Adipocyte (in vitro differentiated cells): Measurements from ENCODE around the gene GID4.

ENCODE experiments used
- DNase-seq: peaks from one replicate; pipeline ENCODE4 v3.0.0-alpha.2; 2015; ENCODE audit warnings: low read depth
- H3K27me3 ChIP-seq: replicated peaks from 2 replicates; pipeline ENCODE4 v1.7.0; 2013; ENCODE audit warnings: mild to moderate bottlenecking, low read length, moderate library complexity; ENCODE audit not compliant: control insufficient read depth, insufficient read depth
- H3K36me3 ChIP-seq: 2 replicates; pipeline ENCODE4 v1.7.0; 2013; ENCODE audit warnings: low read length, mild to moderate bottlenecking, moderate library complexity; ENCODE audit not compliant: control insufficient read depth, insufficient read depth, severe bottlenecking
- H3K4me1 ChIP-seq: 2 replicates; pipeline ENCODE4 v1.7.0; 2013; ENCODE audit warnings: mild to moderate bottlenecking, low read length, moderate library complexity; ENCODE audit not compliant: control insufficient read depth, insufficient read depth
- H3K4me3 ChIP-seq: 2 replicates; pipeline ENCODE4 v1.7.0; 2013; ENCODE audit warnings: mild to moderate bottlenecking, low read length, moderate library complexity
- H3K9ac ChIP-seq: 2 replicates; pipeline ENCODE4 v1.7.0; 2013; ENCODE audit warnings: mild to moderate bottlenecking, low read length, moderate library complexity
- H3K9me3 ChIP-seq: 2 replicates; pipeline ENCODE4 v1.7.0; 2013; ENCODE audit warnings: mild to moderate bottlenecking, low read length, moderate library complexity; ENCODE audit not compliant: control insufficient read depth

GID4 gene

DNA sequence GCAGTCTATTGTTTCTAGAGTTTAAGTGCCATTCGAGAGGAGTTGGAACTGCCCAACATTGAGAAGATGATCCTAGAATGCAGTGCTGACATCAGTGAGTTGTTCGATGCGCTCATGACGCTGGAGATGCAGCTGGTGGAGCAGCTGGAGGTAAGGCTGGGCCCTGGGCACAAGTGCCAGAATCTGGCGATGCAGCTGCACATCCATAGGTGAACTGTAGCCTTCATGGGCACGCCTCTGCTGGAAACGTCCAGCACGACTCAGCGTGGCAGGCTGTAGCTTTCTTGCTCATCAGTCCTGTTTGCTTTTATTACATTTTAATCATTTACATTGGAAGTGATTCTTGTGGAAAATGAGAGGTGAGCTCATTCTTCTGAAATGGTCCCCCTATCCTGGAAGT, 34.9 kb upstream of the GID4 start:
- Histone ChIP-seq H3K9ac (no peak overlapping the region), H3K27me3 (no peaks in the 10 kb centered on the region), H3K9me3 (no peaks in the 10 kb centered on the region), H3K4me3 (no peak overlapping the region), H3K36me3 (peaks cover 3% of the 10 kb centered on the region), H3K4me1 (no peaks in the 10 kb centered on the region)
- DNase-seq, result no peak

GRCh38 chr17:18004884-18005305, 34.3 kb upstream of the GID4 start:
- Histone ChIP-seq H3K27me3 (no peaks in the 10 kb centered on the region), H3K9ac (no peak overlapping the region), H3K36me3 (peaks cover 3% of the 10 kb centered on the region), H3K4me1 (no peaks in the 10 kb centered on the region), H3K9me3 (no peaks in the 10 kb centered on the region), H3K4me3 (no peak overlapping the region)
- no peak for DNase-seq

GRCh38 chr17:18005496-18005895, 33.7 kb upstream of the GID4 start:
- Histone ChIP-seq H3K4me3 (no peak overlapping the region), H3K36me3 (peaks cover 3% of the 10 kb centered on the region), H3K4me1 (no peaks in the 10 kb centered on the region), H3K9me3 (no peaks in the 10 kb centered on the region), H3K27me3 (no peaks in the 10 kb centered on the region), H3K9ac (no peak overlapping the region)
- DNase-seq, result no peak

DNA sequence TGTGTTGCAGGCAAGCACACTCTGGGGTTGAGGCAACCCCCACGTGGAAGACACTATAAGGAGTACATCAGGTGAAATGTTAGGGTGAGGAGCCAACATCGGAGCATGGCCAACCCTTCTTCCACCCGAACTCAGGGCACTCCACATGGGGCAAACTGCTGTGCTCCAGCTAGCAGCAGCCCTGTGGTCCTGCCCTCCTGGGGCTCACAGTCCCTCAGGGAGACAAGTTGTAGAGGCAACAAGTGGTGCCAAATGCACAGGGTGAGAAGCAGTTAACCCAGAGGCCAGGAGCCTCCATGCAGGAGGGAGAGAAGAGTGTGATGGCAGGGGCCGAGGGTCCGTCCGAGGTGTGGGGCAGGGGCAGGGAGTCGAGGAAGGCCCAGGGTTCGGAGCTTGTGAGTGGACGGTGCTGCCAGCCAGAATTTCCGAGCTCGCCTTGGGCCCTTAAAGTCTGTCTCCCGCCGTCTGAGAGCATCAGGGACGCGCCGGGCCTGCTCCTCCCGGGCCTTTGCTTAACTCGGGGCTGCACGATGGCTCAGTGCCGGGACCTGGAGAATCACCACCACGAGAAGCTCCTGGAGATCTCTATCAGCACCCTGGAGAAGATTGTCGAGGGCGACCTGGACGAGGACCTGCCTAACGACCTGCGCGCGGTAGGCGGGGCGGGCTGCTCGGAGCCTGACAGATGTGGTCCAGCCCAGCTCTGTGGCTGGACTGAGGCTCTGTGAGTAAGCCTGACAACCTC, 32.5 kb upstream of the GID4 start:
- Histone ChIP-seq H3K36me3 (peaks cover 3% of the 10 kb centered on the region), H3K4me1 (no peaks in the 10 kb centered on the region), H3K4me3 (no peak overlapping the region), H3K9me3 (no peaks in the 10 kb centered on the region), H3K9ac (no peak overlapping the region), H3K27me3 (no peaks in the 10 kb centered on the region)
- DNase-seq, result no peak

DNA sequence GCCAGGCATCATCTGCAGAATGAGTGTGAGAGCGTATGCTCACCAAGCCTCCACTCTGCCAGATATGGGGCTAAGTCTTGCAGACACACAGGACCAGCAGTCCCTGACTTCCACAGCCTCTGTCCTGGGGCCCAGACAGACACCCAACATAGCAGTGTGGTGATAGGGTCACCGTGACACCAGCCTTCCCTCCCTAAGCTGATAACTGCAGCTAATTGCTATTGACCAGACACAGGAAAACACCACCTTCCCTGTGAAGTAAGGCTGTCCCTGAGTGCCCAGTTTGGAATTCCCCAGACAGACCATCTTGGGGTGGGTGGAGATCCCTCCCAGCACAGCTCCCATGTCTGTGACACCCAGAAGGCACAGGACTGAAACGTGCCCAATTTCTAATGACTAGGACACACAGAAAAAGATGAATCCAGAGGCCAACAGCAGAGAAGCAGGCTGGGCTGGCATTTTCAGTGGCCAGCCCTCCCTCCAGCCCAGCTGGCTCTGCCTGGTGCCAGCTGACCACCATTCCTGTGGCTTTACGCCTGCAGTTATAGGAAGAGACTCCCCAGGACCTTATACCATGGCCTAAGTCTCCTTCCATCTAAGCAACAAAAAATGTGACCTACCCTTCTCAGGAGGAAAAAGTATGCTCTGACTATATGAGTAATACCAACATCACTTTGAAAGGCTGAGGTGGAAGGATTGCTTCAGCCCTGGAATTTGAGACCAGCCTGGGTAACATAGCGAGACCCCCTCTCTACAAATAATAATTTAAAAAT, 30.5 kb upstream of the GID4 start:
- Histone ChIP-seq H3K36me3 (peaks cover 3% of the 10 kb centered on the region), H3K4me3 (no peak overlapping the region), H3K9ac (no peak overlapping the region), H3K4me1 (no peaks in the 10 kb centered on the region), H3K9me3 (no peaks in the 10 kb centered on the region), H3K27me3 (no peaks in the 10 kb centered on the region)
- DNase-seq, result peak; percentile 43

- Histone ChIP-seq H3K4me1 (peaks cover 8% of the 10 kb centered on the region), H3K27me3 (no peaks in the 10 kb centered on the region), H3K9me3 (no peaks in the 10 kb centered on the region), H3K36me3 (peaks cover 3% of the 10 kb centered on the region), H3K9ac (no peak overlapping the region), H3K4me3 (no peak overlapping the region)
- no peak for DNase-seq
Observed at GRCh38 chr17:18009609-18010420, 29.4 kb upstream of the GID4 start.

DNA sequence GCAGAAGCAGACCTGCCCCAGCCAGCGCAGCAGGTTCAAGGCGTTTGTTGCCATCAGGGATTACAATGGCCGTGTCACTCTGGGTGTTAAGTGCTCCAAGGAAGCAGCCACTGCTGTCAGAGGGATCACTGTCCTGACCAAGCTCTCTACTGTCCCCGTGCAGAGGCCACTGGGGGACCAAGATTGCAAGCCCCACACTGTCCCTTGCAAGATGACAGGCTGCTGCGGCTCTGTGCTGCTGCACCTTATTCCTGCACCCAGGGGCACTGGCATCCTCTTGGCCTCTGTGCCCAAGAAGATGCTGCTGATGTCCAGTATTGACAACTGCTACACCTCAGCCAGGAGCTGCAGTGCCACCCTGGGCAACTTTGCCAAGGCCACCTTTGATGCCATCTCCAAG, 27.9 kb upstream of the GID4 start:
- Histone ChIP-seq H3K4me3 (no peak overlapping the region), H3K9ac (no peak overlapping the region), H3K27me3 (no peaks in the 10 kb centered on the region), H3K9me3 (no peaks in the 10 kb centered on the region), H3K36me3 (peaks cover 11% of the 10 kb centered on the region), H3K4me1 (peaks cover 10% of the 10 kb centered on the region)
- no peak for DNase-seq

GRCh38 chr17:18014006-18014405, 25.2 kb upstream of the GID4 start:
- no peaks in the 10 kb centered on the region for H3K9me3 ChIP-seq
- H3K4me3 ChIP-seq, result no peak overlapping the region
- no peak overlapping the region for H3K9ac ChIP-seq
- no peak for DNase-seq
- peaks cover 8% of the 10 kb centered on the region for H3K36me3 ChIP-seq
- peaks cover 23% of the 10 kb centered on the region for H3K4me1 ChIP-seq
- H3K27me3 ChIP-seq, result no peaks in the 10 kb centered on the region

- peaks cover 28% of the 10 kb centered on the region for H3K4me1 ChIP-seq
- peaks cover 8% of the 10 kb centered on the region for H3K36me3 ChIP-seq
- no peaks in the 10 kb centered on the region for H3K9me3 ChIP-seq
- no peak for DNase-seq
- no peak overlapping the region for H3K4me3 ChIP-seq
- H3K27me3 ChIP-seq, result no peaks in the 10 kb centered on the region
- H3K9ac ChIP-seq, result no peak overlapping the region
Observed at GRCh38 chr17:18015593-18015992, 23.6 kb upstream of the GID4 start.

DNA sequence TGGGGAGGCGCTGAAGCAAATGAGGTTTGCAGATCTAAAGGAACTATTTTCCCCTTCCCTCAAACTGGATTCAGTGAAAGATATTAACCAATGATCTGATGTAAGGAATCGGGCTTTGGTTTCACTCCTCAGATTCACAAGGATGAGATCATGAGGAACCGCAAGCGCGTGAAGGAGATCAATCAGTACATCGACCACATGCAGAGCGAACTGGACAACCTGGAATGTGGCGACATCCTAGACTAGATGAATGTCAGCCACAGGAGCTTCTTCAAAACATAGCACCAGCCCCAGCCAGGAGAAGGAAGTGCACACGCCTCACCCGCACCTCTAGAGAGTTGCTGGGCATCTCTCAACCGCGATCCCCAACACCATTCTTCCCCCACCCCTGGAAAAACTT, 22.8 kb upstream of the GID4 start:
- H3K9me3 ChIP-seq, result no peaks in the 10 kb centered on the region
- peaks cover 28% of the 10 kb centered on the region for H3K4me1 ChIP-seq
- DNase-seq, result no peak
- no peak overlapping the region for H3K4me3 ChIP-seq
- no peaks in the 10 kb centered on the region for H3K27me3 ChIP-seq
- no peak overlapping the region for H3K9ac ChIP-seq
- H3K36me3 ChIP-seq, result peaks cover 13% of the 10 kb centered on the region

- Histone ChIP-seq H3K27me3 (no peaks in the 10 kb centered on the region), H3K9me3 (no peaks in the 10 kb centered on the region), H3K36me3 (peaks cover 13% of the 10 kb centered on the region), H3K4me1 (peaks cover 28% of the 10 kb centered on the region), H3K4me3 (no peak overlapping the region), H3K9ac (no peak overlapping the region)
- no peak for DNase-seq
Observed at GRCh38 chr17:18017958-18018357, 21.2 kb upstream of the GID4 start.
